Right hindlimb (tissue), 1 donor: ENCODE measurements around the gene KRT222.

Source experiments
- DNase-seq: peaks from one replicate; pipeline ENCODE4 v3.0.0-alpha.2; 2018

The KRT222 gene

GRCh38 chr17:40651939-40652338, 13.0 kb downstream of the KRT222 start:
- no peak for DNase-seq

GRCh38 chr17:40648384-40648968, 16.5 kb downstream of the KRT222 start:
- DNase-seq, result no peak

- DNase-seq, result peak; percentile 86
Observed at GRCh38 chr17:40647624-40648383, 17.2 kb downstream of the KRT222 start, which contains the start of gene SMARCE1. TSS of gene SMARCE1 (minus strand) at chr17:40647818. CDS start at chr17:40645802, 2,016 bp downstream.

GRCh38 chr17:40646791-40647623, 18.0 kb downstream of the KRT222 start:
- DNase-seq, result no peak

GRCh38 chr17:40645943-40646342, 19.0 kb downstream of the KRT222 start:
- no peak for DNase-seq

GRCh38 chr17:40645291-40645690, 19.7 kb downstream of the KRT222 start:
- DNase-seq, result no peak

- no peak for DNase-seq
Observed at GRCh38 chr17:40637931-40638330, 27.0 kb downstream of the KRT222 start.

GRCh38 chr17:40633871-40634270, 31.1 kb downstream of the KRT222 start:
- DNase-seq, result no peak

GRCh38 chr17:40632216-40632615, 32.8 kb downstream of the KRT222 start:
- DNase-seq, result no peak

GRCh38 chr17:40629842-40630241, 35.1 kb downstream of the KRT222 start:
- no peak for DNase-seq

- DNase-seq, result no peak
Observed at GRCh38 chr17:40625311-40625710, 39.7 kb downstream of the KRT222 start.

- DNase-seq, result no peak
Observed at GRCh38 chr17:40623419-40624210, 41.4 kb downstream of the KRT222 start.

- no peak for DNase-seq
Observed at GRCh38 chr17:40622509-40622928, 42.5 kb downstream of the KRT222 start.

- DNase-seq, result no peak
Observed at GRCh38 chr17:40621578-40621977, 43.4 kb downstream of the KRT222 start.

GRCh38 chr17:40621019-40621418, 44.0 kb downstream of the KRT222 start:
- DNase-seq, result no peak

GRCh38 chr17:40618754-40619625, 46.0 kb downstream of the KRT222 start:
- no peak for DNase-seq

GRCh38 chr17:40617678-40618240, 47.2 kb downstream of the KRT222 start:
- DNase-seq, result no peak

GRCh38 chr17:40616592-40616991, 48.4 kb downstream of the KRT222 start:
- DNase-seq, result no peak

- no peak for DNase-seq
Observed at GRCh38 chr17:40615841-40616476, 49.0 kb downstream of the KRT222 start.

GRCh38 chr17:40615068-40615840, 49.7 kb downstream of the KRT222 start:
- peak; percentile 48 for DNase-seq
